ENCODE results near the gene RYK. TPM values are rescaled to one million over a fixed set of nuclear protein-coding genes. Genes with fewer than 3 reads are reported as not detected.

The RYK gene
- total RNA-seq, 1 experiment from 2014 or later: 55.2 TPM

DNA sequence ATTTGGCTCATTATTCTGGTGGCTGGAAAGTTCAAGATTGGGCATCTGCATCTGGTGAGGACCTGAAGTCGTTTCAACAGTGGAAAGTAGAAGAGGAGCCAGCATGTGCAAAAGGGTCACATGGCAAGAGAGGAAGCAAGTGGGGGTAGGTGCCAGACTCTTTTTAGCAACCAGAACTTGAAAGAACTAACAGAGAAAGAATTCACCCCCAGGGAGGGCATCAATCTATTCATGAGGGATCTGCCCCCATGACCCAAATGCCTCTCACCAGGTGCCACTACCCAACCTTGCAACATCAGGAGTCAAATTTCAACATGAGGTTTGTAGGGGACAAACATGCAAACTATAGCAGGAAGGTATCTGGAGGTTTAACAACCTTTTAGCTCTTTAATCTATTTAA lies 10.3 kb upstream of the RYK start:
- Histone ChIP-seq H3K4me1 (ENCODE audit: control insufficient read depth in 1 of 2, insufficient read depth in 2 of 2, low read length in 2 of 2) (0 out of 4 replicates have a peak, but pooled peaks cover 0 to 5% of the 10 kb centered on the region in 2 experiments), H3K36me3 (ENCODE audit: control insufficient read depth in 1 of 2, insufficient read depth in 2 of 2, low read length in 2 of 2) (no peaks in the 10 kb centered on the region), H4K20me1 (ENCODE audit: insufficient read depth) (no peaks in the 10 kb centered on the region), H3K27ac (ENCODE audit: low read depth, low read length) (no peak overlapping the region), H3K4me3 (replicated peaks in 1 of 2; ENCODE audit: low read depth in 1 of 2, low read length in 2 of 2) (no peak overlapping the region), H3K79me2 (ENCODE audit: insufficient read depth, low read length) (no peaks in the 10 kb centered on the region), H3K4me2 (ENCODE audit: low read length) (no peak overlapping the region), H3K27me3 (ENCODE audit: insufficient read depth, low read length) (no peaks in the 10 kb centered on the region), H2AFZ (ENCODE audit: low read depth, low read length, poor library complexity, severe bottlenecking) (no peak overlapping the region), H3K9ac (ENCODE audit: low read length) (no peak overlapping the region), H3K9me3 (ENCODE audit: control insufficient read depth in 1 of 2, insufficient read depth in 1 of 2, low read depth in 1 of 2, low read length in 2 of 2) (no peaks in the 10 kb centered on the region), H3K9me2 (ENCODE audit: insufficient read depth) (no peaks in the 10 kb centered on the region)
- ATAC-seq (no peak), DNase-seq (ENCODE audit: low read depth, low spot score) (no peak)
- ChIA-PET RAD21 (ENCODE audit: low non-redundant PET in 1 of 2, low total read pairs in 2 of 2, uncharacterized antibody in 2 of 2, unreplicated experiment in 2 of 2) (no interaction called here), POLR2A (no interaction called here), CTCF (no interaction called here)
- TF ChIP-seq TCF7L2 (IDR thresholded peaks at IDR 0.05; ENCODE audit: borderline replicate concordance, extremely low read depth, insufficient read depth, insufficient read length) (no peak), ZFX (IDR thresholded peaks at IDR 0.05) (no peak), CTCF (IDR thresholded peaks at IDR 0.05 in 2 of 3, conservative IDR thresholded peaks at IDR 0.05 in 1 of 3; ENCODE audit: borderline replicate concordance in 1 of 3, insufficient read depth in 1 of 3, low read depth in 2 of 3, low read length in 2 of 3) (no peak), JUND (IDR thresholded peaks at IDR 0.05) (no peak), SIN3A (IDR thresholded peaks at IDR 0.05; ENCODE audit: low read depth) (no peak), FOSL1 (IDR thresholded peaks at IDR 0.05; ENCODE audit: low read depth) (no peak), ELF1 (IDR thresholded peaks at IDR 0.05; ENCODE audit: borderline replicate concordance, low read depth) (no peak), CBX3 (IDR thresholded peaks at IDR 0.05; ENCODE audit: low read depth) (no peak), EZH2 (IDR thresholded peaks at IDR 0.05) (no peak), ZNF274 (IDR thresholded peaks at IDR 0.05; ENCODE audit: low read depth, low read length) (no peak), SRF (IDR thresholded peaks at IDR 0.05; ENCODE audit: low read depth) (no peak), YY1 (IDR thresholded peaks at IDR 0.05; ENCODE audit: extremely low read depth, insufficient replicate concordance, low read depth, low read length) (no peak), SP1 (IDR thresholded peaks at IDR 0.05; ENCODE audit: low read depth) (no peak)
- no TSS peak for BruUV-seq (replicated peaks)
- intact Hi-C loops (cut with micrococcal nuclease): no loop called here

Data from HCT116 (cell line).